Activated effector memory CD4-positive, alpha-beta T cell treated with anti-CD3 and anti-CD28 coated beads, Interleukin-2, amount 50 U/mL, for 16 hours (primary cell): ENCODE data around the gene TKT.

ENCODE experiments used
- DNase-seq: peaks from one replicate; pipeline ENCODE4 v3.0.0-alpha.2; 2020

Gene TKT

GRCh38 chr3:53239800-53240199 lies 16.0 kb downstream of the TKT start:
- DNase-seq, result no peak

- no peak for DNase-seq
These were observed 16.9 kb downstream of the TKT start for GRCh38 chr3:53238886-53239285.

GRCh38 chr3:53238051-53238850 lies 17.6 kb downstream of the TKT start:
- no peak for DNase-seq

GRCh38 chr3:53236112-53236841 lies 19.5 kb downstream of the TKT start:
- no peak for DNase-seq

- no peak for DNase-seq
These were observed 20.3 kb downstream of the TKT start for GRCh38 chr3:53235545-53235944.

GRCh38 chr3:53234841-53235232 lies 21.0 kb downstream of the TKT start:
- DNase-seq, result no peak

- DNase-seq, result no peak
These were observed 21.5 kb downstream of the TKT start for GRCh38 chr3:53234130-53234840.

- no peak for DNase-seq
These were observed 23.0 kb downstream of the TKT start for GRCh38 chr3:53232641-53233377.

GRCh38 chr3:53231532-53232511 lies 24.0 kb downstream of the TKT start:
- peak; percentile 55 for DNase-seq

GRCh38 chr3:53230789-53231188 lies 25.0 kb downstream of the TKT start:
- DNase-seq, result peak; percentile 48

GRCh38 chr3:53230041-53230621 lies 25.7 kb downstream of the TKT start:
- peak; percentile 60 for DNase-seq

GRCh38 chr3:53229606-53230005 lies 26.2 kb downstream of the TKT start:
- peak; percentile 53 for DNase-seq

GRCh38 chr3:53229171-53229570 lies 26.7 kb downstream of the TKT start:
- peak; percentile 50 for DNase-seq

- no peak for DNase-seq
These were observed 27.6 kb downstream of the TKT start for GRCh38 chr3:53227993-53228885.

GRCh38 chr3:53226841-53227407 lies 28.9 kb downstream of the TKT start:
- DNase-seq, result no peak

GRCh38 chr3:53226142-53226840 lies 29.5 kb downstream of the TKT start:
- DNase-seq, result no peak

GRCh38 chr3:53225651-53226050 lies 30.2 kb downstream of the TKT start:
- no peak for DNase-seq

GRCh38 chr3:53225181-53225580 lies 30.6 kb downstream of the TKT start:
- no peak for DNase-seq

GRCh38 chr3:53224536-53224935 lies 31.3 kb downstream of the TKT start:
- DNase-seq, result no peak
